Activated T-helper 2 cell treated with anti-CD3 and anti-CD28 coated beads, Interferon-gamma antibody, Interleukin-2, Interleukin-4, amounts not matched to agents 10 μg/mL and 5 μg/mL and 100 μg/mL, durations not matched to agents 14 hours and 24 hours and 36 hours (primary cell): ENCODE results near the gene PDLIM7. TPM values are rescaled to one million over a fixed set of nuclear protein-coding genes. Genes with fewer than 3 reads are reported as not detected.

Experiments used
- DNase-seq: peaks from one replicate; pipeline ENCODE4 v3.0.0; 2021; ENCODE audit warnings: low spot score
- H3K27ac Mint-ChIP-seq: one replicate; pipeline ENCODE4 v1.8.0; 2021; ENCODE audit warnings: mixed read lengths
- H3K27me3 Mint-ChIP-seq: one replicate; pipeline ENCODE4 v1.8.0; 2021; ENCODE audit warnings: low read depth, mixed read lengths
- H3K36me3 Mint-ChIP-seq: one replicate; pipeline ENCODE4 v1.8.0; 2021; ENCODE audit warnings: low read depth, mixed read lengths
- H3K4me1 Mint-ChIP-seq: one replicate; pipeline ENCODE4 v1.8.0; 2021; ENCODE audit warnings: low read depth, mixed read lengths
- H3K4me3 Mint-ChIP-seq: one replicate; pipeline ENCODE4 v1.8.0; 2021; ENCODE audit warnings: low read depth, mild to moderate bottlenecking, moderate library complexity, mixed read lengths
- H3K9me3 Mint-ChIP-seq: one replicate; pipeline ENCODE4 v1.8.0; 2021; ENCODE audit warnings: mixed read lengths
- intact Hi-C: fragments of 100-400 bp; cut with micrococcal nuclease; formaldehyde crosslinking; loops from one replicate; pipeline ENCODE4 v1.15.1; 2023
- total RNA-seq: library from RNA; stranded (reverse); gene quantifications from 2 replicates; pipeline ENCODE4 v1.2.3, GENCODE V29; 2022

PDLIM7 gene
- total RNA-seq, 1 donor from 2014 or later, result 85.4 TPM

DNA sequence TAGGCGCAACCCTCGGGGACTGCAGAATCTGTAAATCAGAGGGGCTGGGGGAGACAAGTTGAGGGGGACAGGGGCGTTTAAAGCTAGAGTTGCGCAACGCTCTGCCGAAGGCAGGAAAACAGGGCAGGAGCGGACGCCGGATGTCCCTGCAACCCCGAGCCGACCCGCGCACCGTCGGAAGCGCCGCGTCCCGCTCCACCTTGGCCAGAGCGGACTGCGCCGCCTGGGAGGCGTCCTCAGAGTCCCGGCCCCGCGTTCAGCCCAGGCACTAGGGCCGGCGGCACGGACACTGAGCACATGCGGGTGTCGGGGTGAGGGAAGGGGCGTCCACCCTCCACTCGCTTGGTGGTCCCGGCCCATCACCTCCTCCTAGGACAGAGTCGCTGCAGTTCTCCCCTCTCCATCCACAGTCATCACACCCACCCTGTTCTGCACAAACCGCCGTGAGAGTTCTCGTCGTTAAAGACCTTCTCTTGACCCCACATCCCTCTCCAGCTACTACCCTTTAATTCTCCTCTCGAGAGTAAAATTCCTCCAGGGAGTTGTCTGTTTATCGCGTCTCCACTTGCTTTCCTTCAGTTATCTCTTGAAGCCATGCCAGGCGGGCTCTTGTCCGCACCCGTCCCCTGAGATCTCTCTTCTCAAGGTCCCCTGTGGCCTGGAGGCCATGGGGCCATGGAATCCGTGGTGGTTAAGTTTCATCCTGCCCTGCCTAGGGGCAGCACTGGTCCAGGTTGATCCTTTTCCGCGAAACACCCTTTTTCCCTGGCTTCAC is 796 bp upstream of the PDLIM7 start:
- DNase-seq, result no peak
- Mint-ChIP-seq H3K27ac (peak overlapping the region; percentile 62), H3K9me3 (no peaks in the 10 kb centered on the region), H3K27me3 (peaks cover 18% of the 10 kb centered on the region), H3K4me1 (peaks cover 22% of the 10 kb centered on the region), H3K36me3 (peaks cover 2% of the 10 kb centered on the region), H3K4me3 (peak overlapping the region; percentile 86)
- intact Hi-C loops, result loop anchor here (5.0 kb wide), 1 partner anchor 386 kb away; no protein-coding TSS in a partner anchor

GRCh38 chr5:177496727-177497291 is 595 bp downstream of the PDLIM7 start:
- DNase-seq, result no peak
- peaks cover 14% of the 10 kb centered on the region for H3K36me3 Mint-ChIP-seq

DNA sequence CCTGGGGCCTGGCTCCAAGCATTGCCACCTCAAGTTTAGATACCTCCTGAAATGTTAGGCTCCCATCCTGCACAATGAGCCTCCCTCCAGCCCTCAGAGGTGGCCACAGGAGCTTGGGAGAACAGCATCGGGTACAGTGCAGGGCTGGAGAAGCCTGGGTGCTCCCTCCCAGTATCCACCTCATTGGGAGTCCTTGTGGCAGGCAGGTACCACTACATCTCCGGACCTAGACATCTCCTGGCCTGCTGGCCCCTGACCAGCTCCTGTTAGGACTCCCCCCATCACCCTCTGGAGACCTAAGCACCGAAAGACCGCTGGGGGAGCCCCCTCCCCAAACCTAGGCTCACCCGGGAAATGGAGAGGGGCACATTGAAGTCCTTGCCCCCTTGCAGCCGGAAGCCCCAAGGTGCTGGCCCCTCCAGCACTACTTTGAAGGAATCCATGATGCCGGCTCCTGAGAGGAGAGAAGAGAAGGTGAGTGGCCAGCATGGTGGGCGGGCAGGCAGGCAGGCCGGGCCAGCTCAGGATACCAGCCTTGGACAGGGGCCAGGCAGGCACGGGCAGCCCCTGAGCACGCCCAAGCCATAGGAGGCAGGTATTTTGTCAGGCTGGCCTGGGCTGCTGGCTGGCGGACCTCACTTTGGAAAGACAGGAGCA is 1.2 kb downstream of the PDLIM7 start:
- intact Hi-C loops, result loop anchor here (2.0 to 5.0 kb wide), 3 partner anchors 69 to 384 kb away; partner anchors contain the start of gene GRK6
- peaks cover 23% of the 10 kb centered on the region for H3K4me1 Mint-ChIP-seq
- no peak for DNase-seq
- H3K27ac Mint-ChIP-seq, result peak overlapping the region; percentile 60
- H3K36me3 Mint-ChIP-seq, result peaks cover 17% of the 10 kb centered on the region
- H3K4me3 Mint-ChIP-seq, result peak overlapping the region; percentile 78
- peaks cover 18% of the 10 kb centered on the region for H3K27me3 Mint-ChIP-seq
- no peaks in the 10 kb centered on the region for H3K9me3 Mint-ChIP-seq

More at GRCh38 chr5:177496727-177497291, 595 bp downstream of the PDLIM7 start:
- intact Hi-C loops, result loop anchor here (1.0 to 5.0 kb wide), 7 partner anchors 19 to 385 kb away; partner anchors contain the start of genes DDX41 and GRK6
- Mint-ChIP-seq H3K4me3 (peak overlapping the region; percentile 78), H3K27ac (no peak overlapping the region), H3K9me3 (no peaks in the 10 kb centered on the region), H3K4me1 (peaks cover 23% of the 10 kb centered on the region), H3K27me3 (peaks cover 18% of the 10 kb centered on the region)

DNA sequence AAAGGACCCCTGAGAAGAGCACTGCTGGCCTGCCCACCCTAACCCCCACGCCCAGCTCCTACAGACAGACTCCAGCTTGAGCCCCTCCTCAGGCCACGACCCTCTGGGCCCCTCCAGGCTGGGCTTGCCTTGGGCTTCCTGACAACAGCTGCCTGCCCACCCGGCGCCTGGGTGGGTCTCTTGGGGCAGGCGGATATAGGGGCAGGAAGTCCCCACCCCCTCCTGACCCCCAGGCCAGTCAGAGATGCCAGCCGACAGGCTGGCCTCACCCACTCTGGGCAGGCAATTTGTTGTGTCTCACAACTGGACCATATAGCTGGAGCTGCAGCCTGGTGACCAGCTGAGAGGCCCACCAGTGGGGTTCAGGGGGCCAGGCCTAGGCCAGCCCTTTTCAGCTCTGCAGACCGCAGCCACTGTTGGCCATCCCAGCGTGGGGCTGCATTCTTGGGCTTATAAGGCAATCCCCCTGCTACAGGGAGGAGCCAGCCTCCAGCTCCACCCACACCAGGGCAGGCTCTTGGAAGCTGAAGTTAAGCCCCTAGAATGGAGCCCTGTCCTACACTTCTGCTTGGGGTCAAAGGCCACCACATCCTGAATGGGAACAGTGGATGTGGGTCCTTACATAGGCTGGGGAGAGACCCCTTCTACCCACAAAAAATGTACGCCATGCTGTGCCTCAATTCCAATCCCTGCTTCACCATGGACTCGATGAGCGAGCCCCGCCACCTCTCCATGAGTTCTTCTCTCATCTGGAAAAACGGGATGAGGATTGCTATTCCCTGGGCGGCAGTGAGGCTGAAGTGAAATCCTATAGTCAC is 2.0 kb downstream of the PDLIM7 start:
- Mint-ChIP-seq H3K4me1 (peaks cover 23% of the 10 kb centered on the region), H3K9me3 (no peaks in the 10 kb centered on the region), H3K27me3 (peaks cover 18% of the 10 kb centered on the region), H3K4me3 (peak overlapping the region; percentile 78), H3K36me3 (peaks cover 23% of the 10 kb centered on the region), H3K27ac (no peak overlapping the region)
- no peak for DNase-seq
- intact Hi-C loops, result loop anchor here (2.0 to 5.0 kb wide), 3 partner anchors 69 to 383 kb away; partner anchors contain the start of gene GRK6

DNA sequence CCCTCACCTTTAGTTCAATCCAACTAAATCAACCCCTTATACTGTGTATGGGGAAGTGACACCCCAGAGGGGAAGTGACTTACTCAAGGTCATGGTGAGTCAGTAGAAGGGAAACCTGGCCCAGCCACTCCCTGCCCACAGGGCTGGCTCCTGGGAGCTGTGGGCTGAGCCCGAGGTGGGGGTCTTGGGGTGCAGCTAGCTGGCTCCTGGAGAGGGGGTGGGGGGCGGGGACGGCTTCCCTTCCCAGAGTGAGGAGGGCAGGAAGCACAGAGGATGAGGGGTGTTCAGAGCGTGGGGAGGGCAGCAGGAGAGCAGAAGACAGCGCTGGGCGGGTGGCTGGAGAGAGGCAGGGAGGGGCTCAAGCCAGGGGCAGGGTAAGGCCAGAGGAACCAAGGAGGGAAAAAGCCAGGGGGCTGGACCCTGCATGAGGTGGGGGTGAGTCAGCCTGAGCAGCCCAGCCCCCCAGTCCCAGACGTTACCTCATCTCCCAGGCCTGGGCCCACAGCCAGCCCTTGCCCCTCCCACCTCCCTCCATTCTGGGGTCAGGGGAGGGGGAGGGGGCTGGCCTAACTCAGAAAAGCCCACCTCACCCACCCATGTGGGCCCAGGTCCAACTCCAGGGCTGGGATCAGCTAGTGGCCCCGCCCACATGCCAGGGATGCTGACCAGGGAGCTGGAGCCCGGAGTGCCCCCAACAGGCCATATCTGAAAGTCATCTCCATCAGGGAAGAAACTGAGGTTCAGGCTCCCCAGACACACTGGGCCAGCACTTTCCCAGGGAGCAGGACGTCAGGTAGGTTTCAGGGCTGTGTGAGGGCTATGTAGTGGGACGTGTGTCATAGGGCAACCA is 2.8 kb downstream of the PDLIM7 start:
- H3K27me3 Mint-ChIP-seq, result peaks cover 12% of the 10 kb centered on the region
- H3K9me3 Mint-ChIP-seq, result no peaks in the 10 kb centered on the region
- peak overlapping the region; percentile 69 for H3K27ac Mint-ChIP-seq
- DNase-seq, result no peak
- H3K4me1 Mint-ChIP-seq, result peaks cover 20% of the 10 kb centered on the region
- peak overlapping the region; percentile 13 for H3K4me3 Mint-ChIP-seq
- intact Hi-C loops, result loop anchor here (5.0 kb wide), 1 partner anchor 382 kb away; no protein-coding TSS in a partner anchor
- peaks cover 29% of the 10 kb centered on the region for H3K36me3 Mint-ChIP-seq

GRCh38 chr5:177493795-177494345 is 3.5 kb downstream of the PDLIM7 start:
- no peak overlapping the region for H3K4me3 Mint-ChIP-seq
- H3K9me3 Mint-ChIP-seq, result no peaks in the 10 kb centered on the region
- H3K4me1 Mint-ChIP-seq, result peaks cover 20% of the 10 kb centered on the region
- peak overlapping the region; percentile 69 for H3K27ac Mint-ChIP-seq
- peaks cover 32% of the 10 kb centered on the region for H3K36me3 Mint-ChIP-seq
- H3K27me3 Mint-ChIP-seq, result peaks cover 10% of the 10 kb centered on the region
- DNase-seq, result no peak
- intact Hi-C loops, result no loop called here

DNA sequence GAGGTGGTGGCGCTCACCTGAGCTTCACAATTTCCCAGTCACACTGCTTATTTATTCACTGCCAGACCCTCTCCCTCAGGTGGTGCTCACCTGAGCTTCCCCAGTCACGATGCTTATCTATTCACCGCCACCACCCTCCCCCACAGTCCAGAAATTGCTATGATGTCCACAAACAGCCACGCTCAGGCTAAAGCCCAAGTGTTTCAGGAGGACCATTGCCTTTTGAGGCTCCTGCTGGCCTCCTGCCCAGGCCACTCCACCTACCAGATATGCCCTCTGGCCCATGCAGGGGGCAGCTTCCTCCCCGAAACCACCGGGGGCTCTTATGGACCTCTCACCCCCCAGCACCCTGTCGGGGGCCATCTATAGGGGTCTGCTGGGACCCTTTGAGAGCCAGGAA is 4.6 kb downstream of the PDLIM7 start:
- Mint-ChIP-seq H3K36me3 (peaks cover 39% of the 10 kb centered on the region), H3K27me3 (peaks cover 2% of the 10 kb centered on the region), H3K9me3 (no peaks in the 10 kb centered on the region), H3K4me1 (peaks cover 17% of the 10 kb centered on the region), H3K27ac (peak overlapping the region; percentile 29), H3K4me3 (no peak overlapping the region)
- intact Hi-C loops, result no loop called here
- DNase-seq, result no peak

DNA sequence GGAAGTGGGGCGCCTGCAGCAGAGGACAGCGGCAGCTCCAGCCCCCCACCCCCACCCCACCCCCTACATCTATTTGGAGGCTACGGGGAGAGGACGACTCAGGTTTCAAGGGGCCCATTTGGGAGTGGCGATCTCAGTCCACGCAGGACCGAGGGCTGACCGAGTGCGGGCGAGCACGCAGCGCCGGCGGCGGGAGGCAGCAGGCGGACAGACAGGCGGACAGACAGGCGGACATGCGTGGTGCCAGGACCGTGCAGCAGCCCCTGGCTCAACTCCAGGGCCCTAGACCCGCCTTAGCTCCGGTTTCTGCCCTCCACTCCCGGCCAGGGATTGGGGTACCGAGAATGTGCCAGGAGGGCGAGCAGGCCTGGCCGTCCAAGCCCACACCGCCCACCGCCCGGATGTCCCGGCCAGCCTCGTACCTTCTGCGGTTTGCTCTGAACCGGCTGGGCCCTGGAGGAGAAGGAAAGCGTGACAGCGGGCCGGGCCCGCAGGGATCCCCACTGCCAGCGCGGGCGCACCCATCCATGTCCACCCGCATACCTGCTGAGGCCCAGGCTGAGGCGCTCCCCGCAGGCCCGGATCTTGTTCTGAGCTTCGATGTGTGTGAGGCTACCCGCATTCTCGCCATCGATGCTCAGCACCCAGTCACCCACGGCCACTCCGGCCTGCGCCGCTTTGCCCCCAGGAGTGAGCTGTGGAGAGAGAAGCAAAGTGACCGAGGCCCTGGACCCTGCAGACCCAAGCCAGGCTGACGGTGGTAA is 5.2 kb downstream of the PDLIM7 start:
- intact Hi-C loops, result no loop called here
- H3K27ac Mint-ChIP-seq, result no peak overlapping the region

DNA sequence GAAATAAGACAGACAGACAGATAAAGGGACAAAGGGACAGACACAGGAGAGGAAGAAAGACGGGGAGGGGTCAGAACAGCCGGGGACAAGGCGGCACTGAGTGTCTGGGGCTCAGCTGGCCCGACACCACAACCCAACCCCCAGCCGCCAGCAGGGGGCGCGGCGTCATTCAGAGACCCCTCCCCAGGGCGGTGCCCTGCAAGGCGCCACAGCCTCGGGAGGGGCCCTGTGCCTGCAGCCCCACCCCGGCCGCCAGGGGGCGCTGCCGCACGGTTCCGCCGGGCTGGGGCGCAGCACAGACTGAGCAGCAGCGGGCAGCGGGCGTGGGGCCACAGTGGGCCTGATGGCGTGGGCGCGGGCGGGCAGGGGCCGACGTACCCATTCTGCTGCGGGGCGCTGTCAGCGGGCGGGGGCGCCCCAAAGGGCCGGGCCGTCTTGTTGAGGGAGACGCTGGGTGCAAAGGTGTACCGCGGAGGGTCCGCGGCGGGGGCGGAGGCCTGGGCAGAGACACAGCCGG is 5.9 kb downstream of the PDLIM7 start:
- intact Hi-C loops, result no loop called here
- Mint-ChIP-seq H3K4me1 (peaks cover 17% of the 10 kb centered on the region), H3K9me3 (no peaks in the 10 kb centered on the region), H3K4me3 (no peak overlapping the region), H3K27ac (no peak overlapping the region), H3K27me3 (no peaks in the 10 kb centered on the region), H3K36me3 (peaks cover 45% of the 10 kb centered on the region)
- DNase-seq, result peak; percentile 26

More for the DNA sequence above, 5.2 kb downstream of the PDLIM7 start:
- no peak for DNase-seq
- Mint-ChIP-seq H3K36me3 (peaks cover 43% of the 10 kb centered on the region), H3K27me3 (no peaks in the 10 kb centered on the region), H3K9me3 (no peaks in the 10 kb centered on the region), H3K4me1 (peaks cover 17% of the 10 kb centered on the region), H3K4me3 (no peak overlapping the region)

- H3K4me1 Mint-ChIP-seq, result peaks cover 13% of the 10 kb centered on the region
- no peak overlapping the region for H3K27ac Mint-ChIP-seq
- no peak overlapping the region for H3K4me3 Mint-ChIP-seq
- H3K27me3 Mint-ChIP-seq, result no peaks in the 10 kb centered on the region
- H3K9me3 Mint-ChIP-seq, result no peaks in the 10 kb centered on the region
- H3K36me3 Mint-ChIP-seq, result peaks cover 45% of the 10 kb centered on the region
- no peak for DNase-seq
- intact Hi-C loops, result no loop called here
Measured at GRCh38 chr5:177490992-177491391, 6.4 kb downstream of the PDLIM7 start.
